B cell (primary cell): ENCODE data around the gene CERK.

Source experiments
- CTCF ChIP-seq: fragments of 200-600 bp; IDR thresholded peaks from one replicate; pipeline ENCODE4 v1.8.0; 2022; ENCODE audit warnings: antibody characterized with exemption, mild to moderate bottlenecking
- EZH2 ChIP-seq: IDR thresholded peaks from 2 replicates; pipeline ENCODE4 v1.6.1; 2012; ENCODE audit warnings: borderline replicate concordance, low read depth, mild to moderate bottlenecking, moderate library complexity, low read length; ENCODE audit not compliant: insufficient read depth, poor library complexity, severe bottlenecking

GRCh38 chr22:46736705-46737104 is 1.3 kb downstream of the CERK start:
- TF ChIP-seq CTCF (no peak), EZH2 (no peak)
